Stimulated activated memory B cell treated with anti-CD40 and anti-IgM and Interleukin-4, amounts not matched to agents 10 μg/mL and 1 μg/mL and 100 μg/mL, for 72 hours (primary cell): ENCODE measurements around the gene ANKDD1B.

Source experiments
- ATAC-seq: fragments of 150-1000 bp; cut with Tn5 transposase; 2 replicates; pipeline ENCODE4 v1.10.0; 2021
- H3K27ac Mint-ChIP-seq: one replicate; pipeline ENCODE4 v1.8.0; 2022; ENCODE audit warnings: mild to moderate bottlenecking, mixed read lengths
- H3K27me3 Mint-ChIP-seq: one replicate; pipeline ENCODE4 v1.8.0; 2022; ENCODE audit warnings: mixed read lengths
- H3K36me3 Mint-ChIP-seq: one replicate; pipeline ENCODE4 v1.8.0; 2022; ENCODE audit warnings: mixed read lengths
- H3K4me1 Mint-ChIP-seq: one replicate; pipeline ENCODE4 v1.8.0; 2022; ENCODE audit warnings: mixed read lengths
- H3K4me3 Mint-ChIP-seq: one replicate; pipeline ENCODE4 v1.8.0; 2022; ENCODE audit warnings: mild to moderate bottlenecking, moderate library complexity, mixed read lengths
- H3K9me3 Mint-ChIP-seq: one replicate; pipeline ENCODE4 v1.8.0; 2022; ENCODE audit warnings: mixed read lengths

Gene ANKDD1B

DNA sequence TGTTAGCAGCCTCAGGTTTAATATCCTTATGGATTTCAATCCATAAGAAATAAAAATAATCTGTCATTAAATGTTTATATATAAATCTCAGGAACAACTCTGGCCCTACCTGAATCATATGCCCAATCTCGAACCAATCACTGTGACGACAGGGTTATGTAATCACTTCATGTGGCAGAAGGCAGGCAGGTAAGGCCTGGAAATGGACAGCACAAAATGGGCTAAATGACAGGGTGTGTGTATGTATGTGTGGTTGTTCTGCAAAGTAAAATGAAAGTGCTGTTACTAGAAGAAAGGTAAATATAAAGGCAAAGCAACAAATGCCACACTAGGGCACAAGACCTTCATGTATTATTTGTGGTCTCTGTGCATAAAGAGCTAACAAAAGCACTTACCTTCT, 19.6 kb downstream of the ANKDD1B start:
- Mint-ChIP-seq H3K27me3 (no peaks in the 10 kb centered on the region), H3K4me3 (no peak overlapping the region), H3K9me3 (no peaks in the 10 kb centered on the region), H3K27ac (no peak overlapping the region), H3K36me3 (peaks cover 5% of the 10 kb centered on the region), H3K4me1 (no peaks in the 10 kb centered on the region)
- no peak for ATAC-seq

DNA sequence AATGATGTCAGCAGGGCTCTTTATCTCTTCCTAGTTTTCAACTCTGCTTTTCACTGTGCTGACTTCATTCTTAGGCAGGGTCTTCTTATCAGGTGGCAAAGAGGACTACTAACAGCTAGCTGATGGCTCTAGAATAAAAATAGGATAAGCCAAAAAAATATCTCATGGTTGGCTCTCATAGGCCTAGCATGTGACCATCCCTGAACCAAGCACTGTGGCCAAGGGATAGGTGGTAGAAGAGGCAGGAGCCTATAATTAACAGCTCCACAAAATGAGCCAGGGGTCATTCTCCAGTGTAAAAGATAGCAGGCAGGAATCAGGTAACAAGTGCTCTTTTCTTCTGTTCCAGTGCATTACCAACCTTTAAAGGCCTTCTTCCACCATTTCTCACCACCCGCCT, 21.1 kb downstream of the ANKDD1B start:
- H3K36me3 Mint-ChIP-seq: peaks cover 10% of the 10 kb centered on the region
- H3K9me3 Mint-ChIP-seq: no peaks in the 10 kb centered on the region
- no peak overlapping the region for H3K4me3 Mint-ChIP-seq
- no peaks in the 10 kb centered on the region for H3K27me3 Mint-ChIP-seq
- no peak overlapping the region for H3K27ac Mint-ChIP-seq
- no peak for ATAC-seq
- H3K4me1 Mint-ChIP-seq: no peaks in the 10 kb centered on the region

DNA sequence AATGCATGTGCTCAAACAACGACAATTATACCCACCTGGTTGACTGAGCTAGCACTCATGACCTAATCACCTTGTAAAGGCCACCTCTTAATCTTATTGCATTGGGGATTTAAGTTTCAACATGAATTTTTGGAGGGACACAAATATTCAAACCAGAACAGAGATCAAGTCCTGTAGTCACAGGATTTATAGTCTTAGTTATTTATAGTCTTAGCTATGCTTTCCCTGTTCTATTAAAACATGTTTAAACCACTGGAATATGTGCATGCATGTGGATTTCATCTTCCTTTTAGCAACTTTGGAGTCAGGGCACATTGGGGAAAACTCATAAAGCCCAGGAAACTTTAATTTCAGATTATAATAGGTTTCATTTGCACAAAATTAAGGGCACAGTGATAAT, 26.7 kb downstream of the ANKDD1B start:
- Mint-ChIP-seq H3K27me3 (no peaks in the 10 kb centered on the region), H3K4me3 (no peak overlapping the region), H3K36me3 (peaks cover 10% of the 10 kb centered on the region), H3K27ac (no peak overlapping the region), H3K9me3 (no peaks in the 10 kb centered on the region), H3K4me1 (no peaks in the 10 kb centered on the region)
- ATAC-seq: no peak

DNA sequence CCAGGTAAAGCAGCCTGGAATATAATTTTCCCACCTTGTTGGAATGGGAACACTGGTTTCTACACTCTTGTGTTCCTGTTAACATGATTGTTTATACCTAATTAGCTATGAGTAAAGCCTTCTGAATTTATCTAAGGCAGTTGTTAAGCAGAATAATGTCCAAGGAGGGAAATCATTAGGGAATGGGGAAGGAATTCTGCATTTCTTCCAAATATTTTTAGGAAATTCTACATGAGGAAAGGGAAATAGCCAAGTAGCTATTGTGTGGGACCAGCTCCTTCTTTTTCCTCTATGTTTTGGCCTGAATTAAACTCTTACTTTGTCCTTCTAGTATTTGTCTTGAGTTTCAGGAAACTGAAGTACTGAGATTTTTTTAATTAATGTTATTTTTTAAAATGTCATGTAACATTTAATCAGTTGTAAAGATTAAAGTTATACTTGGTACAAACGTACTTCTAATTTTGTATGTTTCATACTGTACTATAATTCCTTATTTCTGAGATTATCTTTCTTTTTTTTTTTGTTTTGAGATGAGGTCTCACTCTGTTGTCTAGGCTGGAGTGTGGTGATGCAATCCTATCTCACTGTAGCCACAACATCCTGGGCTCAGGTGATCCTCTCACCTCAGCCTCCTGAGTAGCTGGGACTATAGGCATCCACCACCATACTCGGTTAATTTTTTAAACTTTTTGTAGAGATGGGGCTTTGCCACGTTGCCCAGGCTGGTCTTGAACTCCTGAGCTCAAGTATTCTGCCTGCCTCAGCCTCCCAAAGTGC, 28.5 kb downstream of the ANKDD1B start:
- Mint-ChIP-seq H3K36me3 (peaks cover 10% of the 10 kb centered on the region), H3K27ac (no peak overlapping the region), H3K27me3 (no peaks in the 10 kb centered on the region), H3K4me3 (no peak overlapping the region), H3K9me3 (no peaks in the 10 kb centered on the region), H3K4me1 (no peaks in the 10 kb centered on the region)
- no peak for ATAC-seq

DNA sequence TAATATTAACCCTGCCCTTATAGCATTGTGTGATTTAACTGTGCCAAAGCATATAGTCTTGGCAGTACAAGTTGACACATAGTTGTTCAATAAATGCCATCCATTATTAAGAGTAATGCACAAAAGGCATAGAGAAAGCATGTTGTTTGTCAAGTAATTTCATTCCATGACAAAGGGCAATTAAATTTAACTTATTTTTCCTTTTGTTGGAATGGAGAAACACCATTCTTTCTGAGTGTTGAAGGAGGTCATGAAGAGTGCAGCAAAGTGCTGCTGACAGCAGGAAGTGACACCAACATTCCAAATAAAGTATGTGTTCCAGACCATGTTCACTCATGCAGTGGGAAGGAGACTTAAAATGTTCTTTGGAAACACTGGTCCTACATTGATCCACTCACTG, 29.1 kb downstream of the ANKDD1B start:
- H3K36me3 Mint-ChIP-seq: peaks cover 10% of the 10 kb centered on the region

DNA sequence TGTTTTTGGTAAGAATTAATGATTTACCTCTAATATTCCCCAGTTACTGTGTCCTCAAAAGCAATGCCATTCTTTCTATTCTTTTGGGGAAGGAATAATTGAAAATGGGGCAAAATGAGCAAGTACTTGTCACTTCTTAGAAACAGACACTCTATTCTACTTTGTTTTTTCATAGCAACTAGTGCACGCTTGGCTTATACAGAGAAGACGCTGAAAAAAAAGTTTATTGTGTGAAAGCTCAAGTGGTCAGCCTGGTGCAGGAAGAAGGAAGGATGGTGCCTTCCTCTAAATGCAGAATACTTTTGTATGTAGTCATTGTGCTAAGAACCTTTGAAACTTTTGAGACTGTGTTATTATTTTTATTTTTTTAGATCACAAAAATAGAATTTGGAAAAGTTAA, 29.6 kb downstream of the ANKDD1B start:
- no peak overlapping the region for H3K27ac Mint-ChIP-seq
- no peaks in the 10 kb centered on the region for H3K9me3 Mint-ChIP-seq
- H3K4me1 Mint-ChIP-seq: no peaks in the 10 kb centered on the region
- no peak overlapping the region for H3K4me3 Mint-ChIP-seq
- H3K27me3 Mint-ChIP-seq: no peaks in the 10 kb centered on the region
- H3K36me3 Mint-ChIP-seq: peaks cover 6% of the 10 kb centered on the region
- ATAC-seq: no peak

More for the DNA sequence above, 29.1 kb downstream of the ANKDD1B start:
- Mint-ChIP-seq H3K4me3 (no peak overlapping the region), H3K4me1 (no peaks in the 10 kb centered on the region), H3K27ac (no peak overlapping the region), H3K27me3 (no peaks in the 10 kb centered on the region), H3K9me3 (no peaks in the 10 kb centered on the region)
- ATAC-seq: no peak

DNA sequence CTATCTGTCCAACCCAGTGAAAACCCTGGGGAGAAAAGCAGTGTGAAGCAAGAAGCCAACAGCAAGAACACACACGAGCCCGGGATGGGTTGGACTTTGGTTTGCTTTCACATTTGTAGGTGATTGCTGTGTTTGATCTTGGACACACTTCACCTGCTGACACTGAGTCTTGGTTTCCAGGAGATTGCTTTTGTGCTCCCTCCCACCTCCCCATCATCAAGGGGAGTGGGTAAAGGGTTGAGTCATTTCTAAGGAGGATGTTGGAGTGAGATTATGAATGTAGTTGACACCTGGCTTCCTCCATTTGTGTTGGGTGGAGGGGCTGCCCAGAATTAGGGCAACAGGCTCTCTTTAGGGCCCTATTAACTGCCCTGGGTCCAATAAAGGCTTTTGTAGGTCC, 37.5 kb downstream of the ANKDD1B start:
- H3K27me3 Mint-ChIP-seq: no peaks in the 10 kb centered on the region
- peak; percentile 53 for ATAC-seq
- no peaks in the 10 kb centered on the region for H3K36me3 Mint-ChIP-seq
- no peaks in the 10 kb centered on the region for H3K9me3 Mint-ChIP-seq
- H3K4me3 Mint-ChIP-seq: no peak overlapping the region
- no peaks in the 10 kb centered on the region for H3K4me1 Mint-ChIP-seq
- no peak overlapping the region for H3K27ac Mint-ChIP-seq

DNA sequence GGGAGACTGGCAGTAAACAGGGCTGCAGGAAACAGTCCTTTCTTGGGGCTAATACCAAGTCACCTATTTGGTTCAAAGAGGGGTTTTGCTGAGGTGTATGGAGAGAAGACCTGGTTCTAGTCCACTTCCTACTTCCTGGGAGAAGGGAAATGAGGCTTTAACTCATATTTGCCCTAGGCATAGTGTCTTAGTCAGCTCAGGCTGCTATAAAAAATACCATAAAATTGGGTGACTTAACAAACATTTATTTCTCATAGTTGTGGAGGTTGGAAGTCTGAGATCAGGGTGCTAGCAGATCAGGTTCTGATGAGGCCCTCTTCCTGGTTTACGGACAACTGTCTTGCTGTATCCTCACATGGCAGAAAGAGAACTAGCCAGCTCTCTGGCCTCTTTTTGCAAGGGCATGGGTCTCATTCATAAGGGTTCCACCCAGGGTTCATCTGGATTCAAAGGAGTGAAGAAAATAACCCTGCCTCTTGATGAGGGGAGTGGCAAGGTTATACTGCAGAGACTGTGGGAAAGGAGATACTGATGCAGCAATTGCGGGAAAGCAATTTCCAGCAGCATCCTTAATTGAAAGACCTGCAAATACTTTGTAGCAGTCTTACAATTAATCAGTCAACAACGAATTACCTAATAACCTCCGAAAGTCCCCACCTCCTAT, 40.5 kb downstream of the ANKDD1B start:
- Mint-ChIP-seq H3K27ac (no peak overlapping the region), H3K9me3 (no peaks in the 10 kb centered on the region), H3K4me3 (no peak overlapping the region), H3K4me1 (no peaks in the 10 kb centered on the region), H3K27me3 (no peaks in the 10 kb centered on the region), H3K36me3 (no peaks in the 10 kb centered on the region)
- ATAC-seq: no peak

DNA sequence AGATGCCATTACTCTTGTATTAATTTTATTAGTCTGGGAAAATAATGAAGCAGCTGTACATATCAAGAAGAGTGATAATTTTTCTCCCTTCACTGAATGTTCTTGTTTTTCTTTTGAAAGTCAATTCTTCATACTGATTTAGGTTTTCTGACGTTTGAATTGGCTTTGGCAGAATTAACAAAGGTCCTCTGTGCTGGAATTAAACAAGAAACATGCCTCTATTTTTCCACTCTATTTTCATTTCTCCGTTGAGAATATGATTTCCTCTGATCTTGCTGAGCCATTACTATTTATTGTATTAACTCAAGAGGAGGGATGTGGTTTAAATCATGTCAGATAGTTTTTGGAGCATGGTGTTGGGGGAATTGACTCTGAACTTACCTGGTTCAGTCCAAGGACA, 42.3 kb downstream of the ANKDD1B start:
- Mint-ChIP-seq H3K27me3 (no peaks in the 10 kb centered on the region), H3K9me3 (no peaks in the 10 kb centered on the region), H3K27ac (no peak overlapping the region), H3K4me1 (no peaks in the 10 kb centered on the region), H3K4me3 (no peak overlapping the region), H3K36me3 (no peaks in the 10 kb centered on the region)
- ATAC-seq: no peak

DNA sequence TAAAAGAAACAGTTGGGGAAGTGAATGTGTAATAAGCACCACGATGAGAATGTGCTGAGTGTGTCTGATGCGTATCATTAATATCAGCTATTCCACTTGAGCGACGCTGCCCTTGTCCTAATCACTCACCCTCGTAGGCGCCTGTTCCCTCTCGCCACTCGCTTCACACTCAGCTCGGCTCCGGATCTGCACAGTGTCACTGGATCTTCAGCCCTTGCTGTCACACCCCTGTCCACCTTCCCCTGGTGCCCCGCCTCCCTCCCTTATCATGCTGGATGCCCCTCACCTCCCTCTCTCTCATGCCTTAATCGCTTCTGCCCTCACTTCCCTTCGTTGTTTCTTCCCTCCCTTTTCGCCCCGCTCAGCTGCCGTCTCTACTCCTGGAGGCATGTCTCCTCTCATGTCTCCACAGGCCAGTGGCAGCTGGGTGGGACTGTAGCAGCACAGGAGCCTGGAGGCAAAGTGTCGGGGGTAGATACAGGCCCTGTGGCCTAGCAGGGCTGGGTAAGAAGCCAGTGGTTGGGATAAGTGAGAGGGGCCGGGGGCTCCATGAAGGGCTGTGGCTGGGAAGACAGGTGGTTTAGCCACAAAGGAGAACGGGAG, 43.5 kb downstream of the ANKDD1B start:
- no peaks in the 10 kb centered on the region for H3K36me3 Mint-ChIP-seq
- H3K4me1 Mint-ChIP-seq: peaks cover 2% of the 10 kb centered on the region
- H3K9me3 Mint-ChIP-seq: no peaks in the 10 kb centered on the region
- H3K4me3 Mint-ChIP-seq: no peak overlapping the region
- ATAC-seq: no peak
- H3K27me3 Mint-ChIP-seq: no peaks in the 10 kb centered on the region
- H3K27ac Mint-ChIP-seq: no peak overlapping the region

DNA sequence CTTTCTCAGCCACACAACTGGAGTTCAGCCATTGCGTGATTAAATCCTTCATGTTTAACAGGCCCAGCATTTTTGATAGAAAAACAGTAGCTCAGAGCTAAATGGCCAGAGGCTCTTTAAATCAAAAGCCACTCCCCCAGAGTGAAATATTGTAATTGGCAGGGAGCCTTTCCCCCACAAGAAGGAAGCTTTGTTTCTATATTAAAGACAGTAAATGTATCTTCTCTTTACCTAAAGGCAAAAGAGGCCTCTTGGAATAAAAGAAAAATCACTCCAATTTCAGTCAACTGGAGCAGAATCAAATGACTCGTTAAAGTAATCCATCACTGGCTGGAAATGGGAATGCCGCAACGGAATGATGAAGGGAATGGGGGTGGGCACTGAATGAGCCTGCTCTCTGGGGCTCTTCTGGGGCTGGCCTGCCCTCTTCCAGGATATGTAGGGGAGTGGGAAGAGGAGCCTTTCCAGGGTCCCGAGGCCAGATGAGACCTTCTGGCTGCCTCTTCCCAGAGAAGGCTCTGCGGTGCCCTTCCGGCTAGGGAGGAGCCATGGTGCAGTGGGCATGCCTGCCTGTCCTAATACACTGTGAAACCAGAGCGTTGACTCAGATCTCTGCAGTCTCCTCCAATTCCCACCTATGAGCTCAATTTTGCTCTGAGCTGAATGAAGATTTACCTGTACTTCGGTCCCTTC, 45.2 kb downstream of the ANKDD1B start:
- Mint-ChIP-seq H3K36me3 (no peaks in the 10 kb centered on the region), H3K4me3 (peak overlapping the region; percentile 40), H3K4me1 (peaks cover 13% of the 10 kb centered on the region), H3K27me3 (no peaks in the 10 kb centered on the region), H3K9me3 (no peaks in the 10 kb centered on the region), H3K27ac (no peak overlapping the region)
- ATAC-seq: no peak

DNA sequence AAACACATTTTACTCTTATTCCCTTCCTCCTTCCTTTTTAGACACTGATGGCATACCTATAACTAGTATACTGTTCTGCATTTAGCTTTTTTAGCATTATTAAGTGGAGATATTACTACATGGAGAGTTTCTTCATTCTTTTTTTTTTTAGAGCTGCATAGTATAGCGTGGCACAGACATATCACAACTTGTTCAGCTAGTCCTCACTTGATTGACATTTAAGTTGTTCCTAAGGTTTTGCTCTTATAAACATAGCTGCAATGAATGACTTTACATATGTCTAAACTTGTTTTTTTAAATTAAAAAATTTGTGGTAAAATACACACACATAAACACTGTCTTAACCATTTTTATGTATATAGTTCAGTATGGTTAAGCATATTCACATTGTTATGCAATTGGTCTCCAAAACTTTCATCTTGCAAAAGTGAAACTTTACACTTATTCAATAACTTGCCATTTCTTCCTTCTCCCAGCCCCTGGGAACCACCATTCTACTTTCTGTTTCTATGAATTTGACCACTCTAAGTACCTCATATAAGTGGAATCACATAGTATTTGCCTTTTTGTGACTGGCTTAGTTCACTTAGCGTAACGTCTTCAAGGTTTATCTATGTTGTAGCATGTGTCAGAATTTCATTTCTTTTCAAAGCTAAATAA, 48.7 kb downstream of the ANKDD1B start:
- ATAC-seq: no peak
- peaks cover 13% of the 10 kb centered on the region for H3K4me1 Mint-ChIP-seq
- no peaks in the 10 kb centered on the region for H3K9me3 Mint-ChIP-seq
- H3K4me3 Mint-ChIP-seq: no peak overlapping the region
- H3K36me3 Mint-ChIP-seq: peaks cover 8% of the 10 kb centered on the region
- peak overlapping the region; percentile 5 for H3K27ac Mint-ChIP-seq
- H3K27me3 Mint-ChIP-seq: no peaks in the 10 kb centered on the region

DNA sequence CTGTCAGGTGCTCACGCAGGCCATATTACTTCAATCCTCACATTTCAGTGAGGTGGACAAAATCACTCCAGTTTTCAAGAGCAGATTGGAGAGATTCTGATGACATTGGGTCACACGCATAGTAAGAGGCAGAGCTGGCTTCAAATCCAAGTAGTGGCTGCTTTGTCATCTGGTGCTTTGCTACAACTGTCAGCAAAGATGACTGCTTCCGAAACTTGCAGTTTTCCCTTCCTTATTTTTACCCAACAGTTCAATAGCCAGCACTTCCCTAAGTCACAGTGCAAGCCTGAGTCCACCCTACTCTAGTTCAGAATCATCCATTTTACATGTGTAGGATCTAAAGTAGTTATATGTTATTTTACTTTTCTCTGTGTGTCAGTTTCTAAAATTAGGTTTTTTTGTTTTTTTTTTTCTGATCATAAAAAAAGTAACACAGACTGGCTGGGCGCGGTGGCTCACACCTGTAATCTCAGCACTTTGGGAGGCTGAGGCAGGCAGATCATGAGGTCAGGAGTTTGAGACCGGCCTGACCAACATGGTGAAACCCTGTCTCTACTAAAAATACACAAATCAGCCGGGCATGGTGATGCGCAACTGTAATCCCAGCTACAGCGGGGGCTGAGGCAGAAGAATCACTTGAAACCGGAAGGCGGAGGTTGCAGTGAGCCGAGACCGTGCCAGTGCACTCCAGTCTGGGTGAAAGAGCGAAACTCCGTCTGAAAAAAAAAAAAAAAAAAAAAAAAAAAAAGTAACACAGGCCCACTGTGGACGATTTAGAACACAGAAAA, 49.6 kb downstream of the ANKDD1B start:
- Mint-ChIP-seq H3K27me3 (no peaks in the 10 kb centered on the region), H3K36me3 (peaks cover 8% of the 10 kb centered on the region), H3K4me3 (no peak overlapping the region), H3K4me1 (peaks cover 13% of the 10 kb centered on the region), H3K9me3 (no peaks in the 10 kb centered on the region), H3K27ac (peak overlapping the region; percentile 5)
- peak; percentile 70 for ATAC-seq

DNA sequence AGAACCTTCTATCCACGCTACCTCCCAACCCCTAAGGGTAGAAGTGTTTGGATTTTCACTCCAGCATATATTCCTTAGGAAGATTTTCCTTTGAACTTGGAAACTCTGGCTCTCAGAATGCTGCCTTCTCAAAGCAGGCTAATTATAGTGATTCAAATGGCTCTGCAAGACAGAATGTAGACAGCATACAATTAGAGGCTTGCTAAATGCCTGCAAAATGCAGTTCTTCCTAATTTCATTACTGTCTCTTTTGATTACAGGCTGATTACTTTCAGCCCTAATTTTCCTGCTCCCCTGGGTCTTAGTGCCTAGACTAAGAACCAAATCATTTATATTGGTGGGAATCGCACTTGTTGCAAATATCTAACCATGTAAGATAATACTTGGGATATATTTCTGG, 50.8 kb downstream of the ANKDD1B start:
- Mint-ChIP-seq H3K27ac (no peak overlapping the region), H3K36me3 (peaks cover 8% of the 10 kb centered on the region), H3K9me3 (no peaks in the 10 kb centered on the region), H3K27me3 (no peaks in the 10 kb centered on the region), H3K4me1 (peaks cover 13% of the 10 kb centered on the region), H3K4me3 (no peak overlapping the region)
- no peak for ATAC-seq
